Liver (tissue), 9 donors: ENCODE data around the gene FAM120C. TPM values are rescaled to one million over a fixed set of nuclear protein-coding genes. Genes with fewer than 3 reads are reported as not detected.

Experiments used
- DNase-seq: peaks from one replicate; pipeline ENCODE4 v3.0.0-alpha.2; 2017; ENCODE audit warnings: low spot score
- H3K27ac ChIP-seq, 2 donors: one replicate each; pipeline ENCODE4 v1.7.0; 2013; ENCODE audit warnings: inconsistent platforms in 2 of 2, low read length in 2 of 2, control low read depth in 1 of 2, low read depth in 1 of 2, mild to moderate bottlenecking in 1 of 2
- H3K27me3 ChIP-seq, 4 donors: one replicate each; pipeline versions ENCODE4 v1.6.1 to v1.7.0; 2013; ENCODE audit warnings: low read length in 3 of 4, inconsistent platforms in 1 of 4, mild to moderate bottlenecking in 1 of 4, moderate library complexity in 1 of 4; ENCODE audit not compliant: control insufficient read depth in 4 of 4, insufficient read depth in 4 of 4
- H3K36me3 ChIP-seq, 4 donors: one replicate each; pipeline versions ENCODE4 v1.6.1 to v1.7.0; 2013; ENCODE audit warnings: low read length in 3 of 4, mild to moderate bottlenecking in 3 of 4, low read depth in 1 of 4, moderate library complexity in 1 of 4; ENCODE audit not compliant: control insufficient read depth in 4 of 4, insufficient read depth in 3 of 4
- H3K4me1 ChIP-seq, 4 donors: one replicate each; pipeline versions ENCODE4 v1.6.1 to v1.7.0; 2013; ENCODE audit warnings: low read length in 3 of 4, mild to moderate bottlenecking in 3 of 4, moderate library complexity in 1 of 4; ENCODE audit not compliant: control insufficient read depth in 4 of 4, insufficient read depth in 4 of 4
- H3K4me3 ChIP-seq, 3 donors: one replicate each; pipeline versions ENCODE4 v1.6.1 to v1.7.0; 2013; ENCODE audit warnings: low read length in 3 of 3, control low read depth in 1 of 3, low read depth in 1 of 3, mild to moderate bottlenecking in 1 of 3
- H3K9ac ChIP-seq, 2 donors: one replicate each; pipeline ENCODE4 v1.7.0; 2013; ENCODE audit warnings: low read length in 2 of 2, mild to moderate bottlenecking in 2 of 2, moderate library complexity in 2 of 2, control low read depth in 1 of 2, low read depth in 1 of 2
- H3K9me3 ChIP-seq, 4 donors: one replicate each; pipeline versions ENCODE4 v1.6.1 to v1.7.0; 2013; ENCODE audit warnings: low read length in 3 of 4; ENCODE audit not compliant: control insufficient read depth in 4 of 4
- EGR1 ChIP-seq, 2 donors: IDR thresholded peaks; 2 replicates each; pipeline ENCODE4 v1.6.1; 2016 to 2018; ENCODE audit warnings: antibody characterized with exemption in 2 of 2, low read depth in 2 of 2
- FOXA1 ChIP-seq: IDR thresholded peaks from 2 replicates; pipeline ENCODE4 v1.6.1; 2016; ENCODE audit warnings: antibody characterized with exemption
- FOXA2 ChIP-seq: IDR thresholded peaks from 2 replicates; pipeline ENCODE4 v1.6.1; 2016; ENCODE audit warnings: antibody characterized with exemption
- GABPA ChIP-seq, 2 donors: IDR thresholded peaks in 1 of 2; conservative IDR thresholded peaks in 1 of 2; 2 replicates each; pipeline ENCODE4 v1.6.1; 2016; ENCODE audit warnings: antibody characterized with exemption in 2 of 2, mild to moderate bottlenecking in 1 of 2, moderate library complexity in 1 of 2
- HNF4A ChIP-seq, 2 donors: conservative IDR thresholded peaks; 2 replicates each; pipeline ENCODE4 v1.6.1; 2016; ENCODE audit warnings: antibody characterized with exemption in 2 of 2, mild to moderate bottlenecking in 2 of 2
- HNF4G ChIP-seq: IDR thresholded peaks from 2 replicates; pipeline ENCODE4 v1.6.1; 2016; ENCODE audit warnings: antibody characterized with exemption
- JUND ChIP-seq, 2 donors: IDR thresholded peaks; 2 replicates each; pipeline ENCODE4 v1.6.1; 2016; ENCODE audit warnings: antibody characterized with exemption in 2 of 2
- NR2F2 ChIP-seq: IDR thresholded peaks from 2 replicates; pipeline ENCODE4 v1.6.1; 2016; ENCODE audit warnings: antibody characterized with exemption
- RAD21 ChIP-seq, 2 donors: IDR thresholded peaks; 2 replicates each; pipeline ENCODE4 v1.6.1; 2016; ENCODE audit warnings: antibody characterized with exemption in 2 of 2, mild to moderate bottlenecking in 2 of 2
- RXRA ChIP-seq, 2 donors: IDR thresholded peaks; 2 replicates each; pipeline ENCODE4 v1.6.1; 2017 to 2018; ENCODE audit warnings: antibody characterized with exemption in 2 of 2, mild to moderate bottlenecking in 1 of 2
- SP1 ChIP-seq: IDR thresholded peaks from 2 replicates; pipeline ENCODE4 v1.6.1; 2018; ENCODE audit warnings: antibody characterized with exemption, mild to moderate bottlenecking
- TAF1 ChIP-seq: conservative IDR thresholded peaks from 2 replicates; pipeline ENCODE4 v1.6.1; 2016; ENCODE audit warnings: antibody characterized with exemption, mild to moderate bottlenecking
- WGBS: extraction: QIAGEN DNeasy Blood & Tissue Kit; methylation state at CpG from one replicate; pipeline ENCODE4 v1.1.7; 2013; 5-methylcytosine and 5-hydroxymethylcytosine counted together
- polyA plus RNA-seq, 2 donors: library from polyadenylated mRNA; stranded (reverse) in 1 of 2; unstranded in 1 of 2; fragments of 200-250 nt in 1 of 2; fragments of >200 nt in 1 of 2; fragmentation: Nextera tagmentation in 1 of 2; extraction: Ambion mirVana in 1 of 2; gene quantifications; one replicate each; pipeline versions ENCODE4 v1.2.1 to v1.2.3, GENCODE V29; 2013 to 2015
- total RNA-seq, 2 donors: library from RNA; depleted of rRNA; stranded (reverse); fragments of >200 nt; gene quantifications; one replicate each; pipeline ENCODE4 v1.2.3, GENCODE V29; 2014
- TF ChIP-seq, protein P1 (sequence below): IDR thresholded peaks from 2 replicates; pipeline ENCODE4 v1.6.1; 2016; ENCODE audit warnings: antibody characterized with exemption, mild to moderate bottlenecking
- TF ChIP-seq, protein P2 (sequence below): IDR thresholded peaks from 2 replicates; pipeline ENCODE4 v1.6.1; 2016; ENCODE audit warnings: antibody characterized with exemption
- TF ChIP-seq, protein P3 (sequence below): IDR thresholded peaks from 2 replicates; pipeline ENCODE4 v1.6.1; 2016; ENCODE audit warnings: antibody characterized with exemption
- TF ChIP-seq, protein P4 (sequence below): fragments of 150-350 bp; IDR thresholded peaks from 2 replicates; pipeline ENCODE4 v1.5.1; 2017; ENCODE audit warnings: improper control_type of control experiment, low read depth, low read length; ENCODE audit not compliant: missing input control
- TF ChIP-seq, protein P5 (sequence below): IDR thresholded peaks from 2 replicates; pipeline ENCODE4 v1.6.1; 2016; ENCODE audit warnings: antibody characterized with exemption
- donor health status: healthy.
- donor health status: healthy.
- donor health status: healthy.
- donor health status: healthy.
- donor health status: healthy.

FAM120C gene
- total and polyA plus RNA-seq, 4 donors, result 1.8 to 3.7 (median 2.3) TPM

DNA sequence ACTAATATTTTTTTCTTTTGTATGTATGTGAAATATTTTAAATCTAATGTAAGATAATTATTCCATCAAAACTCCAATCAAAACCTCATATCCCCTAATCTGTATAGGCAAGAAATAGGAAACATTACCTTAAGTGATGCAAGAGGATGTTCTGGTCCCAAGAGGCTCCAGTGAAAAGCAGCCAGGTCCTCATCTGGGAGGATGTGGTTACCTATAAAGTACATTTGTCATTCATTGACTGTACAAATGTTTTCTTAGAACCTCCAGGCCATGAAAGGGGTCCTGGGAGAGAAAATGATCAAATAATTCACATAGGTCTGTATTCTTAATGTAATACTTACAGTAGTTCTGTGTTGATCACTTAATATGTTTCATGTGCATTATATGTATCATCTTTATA, 25.5 kb downstream of the FAM120C start (continued):
- TF ChIP-seq, protein P1, sequence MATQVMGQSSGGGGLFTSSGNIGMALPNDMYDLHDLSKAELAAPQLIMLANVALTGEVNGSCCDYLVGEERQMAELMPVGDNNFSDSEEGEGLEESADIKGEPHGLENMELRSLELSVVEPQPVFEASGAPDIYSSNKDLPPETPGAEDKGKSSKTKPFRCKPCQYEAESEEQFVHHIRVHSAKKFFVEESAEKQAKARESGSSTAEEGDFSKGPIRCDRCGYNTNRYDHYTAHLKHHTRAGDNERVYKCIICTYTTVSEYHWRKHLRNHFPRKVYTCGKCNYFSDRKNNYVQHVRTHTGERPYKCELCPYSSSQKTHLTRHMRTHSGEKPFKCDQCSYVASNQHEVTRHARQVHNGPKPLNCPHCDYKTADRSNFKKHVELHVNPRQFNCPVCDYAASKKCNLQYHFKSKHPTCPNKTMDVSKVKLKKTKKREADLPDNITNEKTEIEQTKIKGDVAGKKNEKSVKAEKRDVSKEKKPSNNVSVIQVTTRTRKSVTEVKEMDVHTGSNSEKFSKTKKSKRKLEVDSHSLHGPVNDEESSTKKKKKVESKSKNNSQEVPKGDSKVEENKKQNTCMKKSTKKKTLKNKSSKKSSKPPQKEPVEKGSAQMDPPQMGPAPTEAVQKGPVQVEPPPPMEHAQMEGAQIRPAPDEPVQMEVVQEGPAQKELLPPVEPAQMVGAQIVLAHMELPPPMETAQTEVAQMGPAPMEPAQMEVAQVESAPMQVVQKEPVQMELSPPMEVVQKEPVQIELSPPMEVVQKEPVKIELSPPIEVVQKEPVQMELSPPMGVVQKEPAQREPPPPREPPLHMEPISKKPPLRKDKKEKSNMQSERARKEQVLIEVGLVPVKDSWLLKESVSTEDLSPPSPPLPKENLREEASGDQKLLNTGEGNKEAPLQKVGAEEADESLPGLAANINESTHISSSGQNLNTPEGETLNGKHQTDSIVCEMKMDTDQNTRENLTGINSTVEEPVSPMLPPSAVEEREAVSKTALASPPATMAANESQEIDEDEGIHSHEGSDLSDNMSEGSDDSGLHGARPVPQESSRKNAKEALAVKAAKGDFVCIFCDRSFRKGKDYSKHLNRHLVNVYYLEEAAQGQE, result no peak
- TF ChIP-seq GABPA (IDR thresholded peaks at IDR 0.05 in 1 of 2, conservative IDR thresholded peaks at IDR 0.05 in 1 of 2), result no peak

DNA sequence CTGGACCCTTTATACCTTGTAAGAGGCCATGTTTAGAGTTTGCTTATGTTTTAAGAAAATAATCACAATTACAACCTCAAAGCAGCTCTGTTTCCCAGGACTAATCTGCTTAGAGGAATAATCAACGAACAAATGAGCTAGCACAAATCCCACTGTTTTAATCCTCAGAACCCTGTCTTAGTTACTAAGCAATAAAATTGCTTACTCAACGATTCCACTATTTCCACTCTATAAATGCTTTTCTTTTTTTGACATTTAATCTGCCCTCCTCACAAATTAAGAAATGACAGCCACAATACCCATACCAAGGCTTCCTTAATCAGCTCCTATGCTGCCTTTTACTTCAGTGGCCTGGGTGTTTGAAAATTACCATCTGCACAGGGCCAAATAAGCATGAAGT, 48.8 kb downstream of the FAM120C start:
- H3K27ac ChIP-seq, result no peak overlapping the region
- H3K9me3 ChIP-seq, result no peaks in the 10 kb centered on the region
- H3K9ac ChIP-seq, result no peak overlapping the region
- 95% methylated on average over 2 of the region's 2 CpGs for WGBS
- no peaks in the 10 kb centered on the region for H3K27me3 ChIP-seq
- TF ChIP-seq NR2F2 (no peak), SP1 (no peak), RAD21 (IDR thresholded peaks at IDR 0.05) (no peak), HNF4A (conservative IDR thresholded peaks at IDR 0.05) (no peak), JUND (IDR thresholded peaks at IDR 0.05) (no peak), RXRA (IDR thresholded peaks at IDR 0.05) (no peak), FOXA1 (no peak), FOXA2 (no peak), TAF1 (no peak), EGR1 (IDR thresholded peaks at IDR 0.05; ENCODE audit: low read depth in 2 of 2) (no peak), HNF4G (no peak)
- TF ChIP-seq, protein P2, sequence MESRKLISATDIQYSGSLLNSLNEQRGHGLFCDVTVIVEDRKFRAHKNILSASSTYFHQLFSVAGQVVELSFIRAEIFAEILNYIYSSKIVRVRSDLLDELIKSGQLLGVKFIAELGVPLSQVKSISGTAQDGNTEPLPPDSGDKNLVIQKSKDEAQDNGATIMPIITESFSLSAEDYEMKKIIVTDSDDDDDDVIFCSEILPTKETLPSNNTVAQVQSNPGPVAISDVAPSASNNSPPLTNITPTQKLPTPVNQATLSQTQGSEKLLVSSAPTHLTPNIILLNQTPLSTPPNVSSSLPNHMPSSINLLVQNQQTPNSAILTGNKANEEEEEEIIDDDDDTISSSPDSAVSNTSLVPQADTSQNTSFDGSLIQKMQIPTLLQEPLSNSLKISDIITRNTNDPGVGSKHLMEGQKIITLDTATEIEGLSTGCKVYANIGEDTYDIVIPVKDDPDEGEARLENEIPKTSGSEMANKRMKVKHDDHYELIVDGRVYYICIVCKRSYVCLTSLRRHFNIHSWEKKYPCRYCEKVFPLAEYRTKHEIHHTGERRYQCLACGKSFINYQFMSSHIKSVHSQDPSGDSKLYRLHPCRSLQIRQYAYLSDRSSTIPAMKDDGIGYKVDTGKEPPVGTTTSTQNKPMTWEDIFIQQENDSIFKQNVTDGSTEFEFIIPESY, result no peak
- TF ChIP-seq, protein P3, sequence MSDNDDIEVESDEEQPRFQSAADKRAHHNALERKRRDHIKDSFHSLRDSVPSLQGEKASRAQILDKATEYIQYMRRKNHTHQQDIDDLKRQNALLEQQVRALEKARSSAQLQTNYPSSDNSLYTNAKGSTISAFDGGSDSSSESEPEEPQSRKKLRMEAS, result no peak
- TF ChIP-seq, protein P1, result no peak
- TF ChIP-seq, protein P4, sequence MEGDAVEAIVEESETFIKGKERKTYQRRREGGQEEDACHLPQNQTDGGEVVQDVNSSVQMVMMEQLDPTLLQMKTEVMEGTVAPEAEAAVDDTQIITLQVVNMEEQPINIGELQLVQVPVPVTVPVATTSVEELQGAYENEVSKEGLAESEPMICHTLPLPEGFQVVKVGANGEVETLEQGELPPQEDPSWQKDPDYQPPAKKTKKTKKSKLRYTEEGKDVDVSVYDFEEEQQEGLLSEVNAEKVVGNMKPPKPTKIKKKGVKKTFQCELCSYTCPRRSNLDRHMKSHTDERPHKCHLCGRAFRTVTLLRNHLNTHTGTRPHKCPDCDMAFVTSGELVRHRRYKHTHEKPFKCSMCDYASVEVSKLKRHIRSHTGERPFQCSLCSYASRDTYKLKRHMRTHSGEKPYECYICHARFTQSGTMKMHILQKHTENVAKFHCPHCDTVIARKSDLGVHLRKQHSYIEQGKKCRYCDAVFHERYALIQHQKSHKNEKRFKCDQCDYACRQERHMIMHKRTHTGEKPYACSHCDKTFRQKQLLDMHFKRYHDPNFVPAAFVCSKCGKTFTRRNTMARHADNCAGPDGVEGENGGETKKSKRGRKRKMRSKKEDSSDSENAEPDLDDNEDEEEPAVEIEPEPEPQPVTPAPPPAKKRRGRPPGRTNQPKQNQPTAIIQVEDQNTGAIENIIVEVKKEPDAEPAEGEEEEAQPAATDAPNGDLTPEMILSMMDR, result no peak
- TF ChIP-seq, protein P5, sequence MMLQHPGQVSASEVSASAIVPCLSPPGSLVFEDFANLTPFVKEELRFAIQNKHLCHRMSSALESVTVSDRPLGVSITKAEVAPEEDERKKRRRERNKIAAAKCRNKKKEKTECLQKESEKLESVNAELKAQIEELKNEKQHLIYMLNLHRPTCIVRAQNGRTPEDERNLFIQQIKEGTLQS, result no peak
- H3K36me3 ChIP-seq, result peaks cover 0 to 23% (median 3%) of the 10 kb centered on the region in 4 donors
- no peak overlapping the region for H3K4me3 ChIP-seq
- DNase-seq, result no peak
- H3K4me1 ChIP-seq, result no peaks in the 10 kb centered on the region
